ENCODE measurements around the gene ESRRG.
"Not testable (repeated sequence)": the region's sequence is repeated elsewhere in the genome, so short reads cannot be mapped to it uniquely, and the experiment has no call there.

The ESRRG gene

GRCh38 chr1:216535059-216535458, 188.2 kb downstream of the ESRRG start:
- H3K9me3 ChIP-seq (ENCODE audit: control insufficient read depth, insufficient read depth, low read length), result no peaks in the 10 kb centered on the region
- peaks cover 10% of the 10 kb centered on the region for H3K4me1 ChIP-seq (ENCODE audit: control insufficient read depth, insufficient read depth, low read length)
- H3K4me3 ChIP-seq (ENCODE audit: low read depth, low read length), result no peak overlapping the region
- H3K27me3 ChIP-seq (ENCODE audit: control insufficient read depth, insufficient read depth, low read length), result no peaks in the 10 kb centered on the region
- no peak overlapping the region for H3K27ac ChIP-seq (ENCODE audit: low read depth, low read length)
- no peaks in the 10 kb centered on the region for H3K36me3 ChIP-seq (ENCODE audit: control insufficient read depth, insufficient read depth, low read length)
- H3K9ac ChIP-seq (ENCODE audit: low read depth, low read length), result no peak overlapping the region

GRCh38 chr1:216533776-216534175, 189.5 kb downstream of the ESRRG start:
- H3K9me3 ChIP-seq (ENCODE audit: control insufficient read depth, insufficient read depth, low read length), result no peaks in the 10 kb centered on the region
- H3K4me3 ChIP-seq (ENCODE audit: low read depth, low read length), result no peak overlapping the region
- peaks cover 17% of the 10 kb centered on the region for H3K4me1 ChIP-seq (ENCODE audit: control insufficient read depth, insufficient read depth, low read length)
- H3K36me3 ChIP-seq (ENCODE audit: control insufficient read depth, insufficient read depth, low read length), result no peaks in the 10 kb centered on the region
- no peaks in the 10 kb centered on the region for H3K27me3 ChIP-seq (ENCODE audit: control insufficient read depth, insufficient read depth, low read length)
- H3K9ac ChIP-seq (ENCODE audit: low read depth, low read length), result no peak overlapping the region
- H3K27ac ChIP-seq (ENCODE audit: low read depth, low read length), result no peak overlapping the region

- Histone ChIP-seq H3K9ac (ENCODE audit: low read depth, low read length) (no peak overlapping the region), H3K27me3 (ENCODE audit: control insufficient read depth, insufficient read depth, low read length) (no peaks in the 10 kb centered on the region), H3K9me3 (ENCODE audit: control insufficient read depth, insufficient read depth, low read length) (no peaks in the 10 kb centered on the region), H3K27ac (ENCODE audit: low read depth, low read length) (no peak overlapping the region), H3K36me3 (ENCODE audit: control insufficient read depth, insufficient read depth, low read length) (no peaks in the 10 kb centered on the region), H3K4me3 (ENCODE audit: low read depth, low read length) (no peak overlapping the region), H3K4me1 (ENCODE audit: control insufficient read depth, insufficient read depth, low read length) (peaks cover 20% of the 10 kb centered on the region)
Measured at GRCh38 chr1:216532251-216532798, 190.9 kb downstream of the ESRRG start.

GRCh38 chr1:216531263-216532239, 191.7 kb downstream of the ESRRG start:
- Histone ChIP-seq H3K27me3 (ENCODE audit: control insufficient read depth, insufficient read depth, low read length) (no peaks in the 10 kb centered on the region), H3K4me3 (ENCODE audit: low read depth, low read length) (no peak overlapping the region), H3K4me1 (ENCODE audit: control insufficient read depth, insufficient read depth, low read length) (peaks cover 20% of the 10 kb centered on the region), H3K9me3 (ENCODE audit: control insufficient read depth, insufficient read depth, low read length) (no peaks in the 10 kb centered on the region), H3K27ac (ENCODE audit: low read depth, low read length) (no peak overlapping the region), H3K36me3 (ENCODE audit: control insufficient read depth, insufficient read depth, low read length) (no peaks in the 10 kb centered on the region), H3K9ac (ENCODE audit: low read depth, low read length) (no peak overlapping the region)

GRCh38 chr1:216529851-216530250, 193.4 kb downstream of the ESRRG start:
- H3K4me1 ChIP-seq (ENCODE audit: control insufficient read depth, insufficient read depth, low read length), result peaks cover 20% of the 10 kb centered on the region
- H3K27ac ChIP-seq (ENCODE audit: low read depth, low read length); H3K27me3 ChIP-seq (ENCODE audit: control insufficient read depth, insufficient read depth, low read length); H3K9me3 ChIP-seq (ENCODE audit: control insufficient read depth, insufficient read depth, low read length); H3K4me3 ChIP-seq (ENCODE audit: low read depth, low read length); H3K9ac ChIP-seq (ENCODE audit: low read depth, low read length); H3K36me3 ChIP-seq (ENCODE audit: control insufficient read depth, insufficient read depth, low read length): not testable (repeated sequence)

- H3K36me3 ChIP-seq (ENCODE audit: control insufficient read depth, insufficient read depth, low read length), result no peaks in the 10 kb centered on the region
- H3K27ac ChIP-seq (ENCODE audit: low read depth, low read length), result no peak overlapping the region
- peaks cover 20% of the 10 kb centered on the region for H3K4me1 ChIP-seq (ENCODE audit: control insufficient read depth, insufficient read depth, low read length)
- no peak overlapping the region for H3K4me3 ChIP-seq (ENCODE audit: low read depth, low read length)
- H3K27me3 ChIP-seq (ENCODE audit: control insufficient read depth, insufficient read depth, low read length), result no peaks in the 10 kb centered on the region
- no peak overlapping the region for H3K9ac ChIP-seq (ENCODE audit: low read depth, low read length)
- H3K9me3 ChIP-seq (ENCODE audit: control insufficient read depth, insufficient read depth, low read length), result no peaks in the 10 kb centered on the region
Measured at GRCh38 chr1:216528816-216529215, 194.4 kb downstream of the ESRRG start.

- no peak overlapping the region for H3K9ac ChIP-seq (ENCODE audit: low read depth, low read length)
- H3K4me1 ChIP-seq (ENCODE audit: control insufficient read depth, insufficient read depth, low read length), result peaks cover 1% of the 10 kb centered on the region
- no peaks in the 10 kb centered on the region for H3K36me3 ChIP-seq (ENCODE audit: control insufficient read depth, insufficient read depth, low read length)
- no peak overlapping the region for H3K27ac ChIP-seq (ENCODE audit: low read depth, low read length)
- no peak overlapping the region for H3K4me3 ChIP-seq (ENCODE audit: low read depth, low read length)
- no peaks in the 10 kb centered on the region for H3K9me3 ChIP-seq (ENCODE audit: control insufficient read depth, insufficient read depth, low read length)
- no peaks in the 10 kb centered on the region for H3K27me3 ChIP-seq (ENCODE audit: control insufficient read depth, insufficient read depth, low read length)
Measured at GRCh38 chr1:216523449-216524190, 199.6 kb downstream of the ESRRG start.

- H3K27ac ChIP-seq (ENCODE audit: low read depth, low read length), result no peak overlapping the region
- no peaks in the 10 kb centered on the region for H3K9me3 ChIP-seq (ENCODE audit: control insufficient read depth, insufficient read depth, low read length)
- H3K36me3 ChIP-seq (ENCODE audit: control insufficient read depth, insufficient read depth, low read length), result no peaks in the 10 kb centered on the region
- no peaks in the 10 kb centered on the region for H3K4me1 ChIP-seq (ENCODE audit: control insufficient read depth, insufficient read depth, low read length)
- H3K9ac ChIP-seq (ENCODE audit: low read depth, low read length), result no peak overlapping the region
- no peaks in the 10 kb centered on the region for H3K27me3 ChIP-seq (ENCODE audit: control insufficient read depth, insufficient read depth, low read length)
- no peak overlapping the region for H3K4me3 ChIP-seq (ENCODE audit: low read depth, low read length)
Measured at GRCh38 chr1:216523043-216523442, 200.2 kb downstream of the ESRRG start.

- H3K27me3 ChIP-seq (ENCODE audit: control insufficient read depth, insufficient read depth, low read length), result no peaks in the 10 kb centered on the region
- H3K27ac ChIP-seq (ENCODE audit: low read depth, low read length), result no peak overlapping the region
- H3K36me3 ChIP-seq (ENCODE audit: control insufficient read depth, insufficient read depth, low read length), result no peaks in the 10 kb centered on the region
- H3K9me3 ChIP-seq (ENCODE audit: control insufficient read depth, insufficient read depth, low read length), result no peaks in the 10 kb centered on the region
- H3K4me1 ChIP-seq (ENCODE audit: control insufficient read depth, insufficient read depth, low read length), result no peaks in the 10 kb centered on the region
- H3K4me3 ChIP-seq (ENCODE audit: low read depth, low read length), result no peak overlapping the region
- H3K9ac ChIP-seq (ENCODE audit: low read depth, low read length), result no peak overlapping the region
Measured at GRCh38 chr1:216521477-216521876, 201.8 kb downstream of the ESRRG start.

GRCh38 chr1:216518844-216519627, 204.2 kb downstream of the ESRRG start:
- no peaks in the 10 kb centered on the region for H3K9me3 ChIP-seq (ENCODE audit: control insufficient read depth, insufficient read depth, low read length)
- no peak overlapping the region for H3K27ac ChIP-seq (ENCODE audit: low read depth, low read length)
- H3K36me3 ChIP-seq (ENCODE audit: control insufficient read depth, insufficient read depth, low read length), result no peaks in the 10 kb centered on the region
- H3K27me3 ChIP-seq (ENCODE audit: control insufficient read depth, insufficient read depth, low read length), result no peaks in the 10 kb centered on the region
- H3K9ac ChIP-seq (ENCODE audit: low read depth, low read length), result no peak overlapping the region
- H3K4me3 ChIP-seq (ENCODE audit: low read depth, low read length), result no peak overlapping the region
- no peaks in the 10 kb centered on the region for H3K4me1 ChIP-seq (ENCODE audit: control insufficient read depth, insufficient read depth, low read length)
